Measurements from ENCODE around the gene IER2.
"Not testable (repeated sequence)": the region's sequence is repeated elsewhere in the genome, so short reads cannot be mapped to it uniquely, and the experiment has no call there.

Gene IER2

DNA sequence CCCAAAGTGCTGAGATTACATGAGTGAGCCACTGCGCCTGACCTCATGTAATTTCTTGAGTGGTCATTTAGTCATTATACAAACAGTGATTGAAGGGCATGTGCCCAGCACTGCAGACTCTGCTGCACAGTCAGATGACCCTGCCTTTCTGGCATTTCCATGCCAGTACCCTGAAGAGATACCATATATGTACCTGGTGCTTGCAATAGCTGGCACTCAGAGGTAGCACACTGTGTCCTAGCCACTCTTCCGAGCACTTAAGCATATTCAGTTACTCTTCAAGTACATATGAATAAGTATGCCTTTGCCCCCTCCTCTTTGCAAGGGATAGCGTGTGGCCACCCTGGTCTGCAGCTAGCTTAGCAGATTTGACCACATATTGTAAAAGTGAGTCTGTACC, 15.6 kb upstream of the IER2 start:
- Histone ChIP-seq H3K9me3 (ENCODE audit: insufficient read depth, low read depth, low read length) (no peaks in the 10 kb centered on the region), H3K27me3 (ENCODE audit: insufficient read depth, low read length) (no peaks in the 10 kb centered on the region), H3K4me1 (ENCODE audit: insufficient read depth, low read length) (no peaks in the 10 kb centered on the region), H3K4me3 (ENCODE audit: low read length) (no peak overlapping the region), H3K9ac (ENCODE audit: low read depth, low read length) (no peak overlapping the region), H3K27ac (ENCODE audit: low read length) (no peak overlapping the region), H3K36me3 (ENCODE audit: insufficient read depth, low read depth, low read length) (peaks cover 55% of the 10 kb centered on the region)

DNA sequence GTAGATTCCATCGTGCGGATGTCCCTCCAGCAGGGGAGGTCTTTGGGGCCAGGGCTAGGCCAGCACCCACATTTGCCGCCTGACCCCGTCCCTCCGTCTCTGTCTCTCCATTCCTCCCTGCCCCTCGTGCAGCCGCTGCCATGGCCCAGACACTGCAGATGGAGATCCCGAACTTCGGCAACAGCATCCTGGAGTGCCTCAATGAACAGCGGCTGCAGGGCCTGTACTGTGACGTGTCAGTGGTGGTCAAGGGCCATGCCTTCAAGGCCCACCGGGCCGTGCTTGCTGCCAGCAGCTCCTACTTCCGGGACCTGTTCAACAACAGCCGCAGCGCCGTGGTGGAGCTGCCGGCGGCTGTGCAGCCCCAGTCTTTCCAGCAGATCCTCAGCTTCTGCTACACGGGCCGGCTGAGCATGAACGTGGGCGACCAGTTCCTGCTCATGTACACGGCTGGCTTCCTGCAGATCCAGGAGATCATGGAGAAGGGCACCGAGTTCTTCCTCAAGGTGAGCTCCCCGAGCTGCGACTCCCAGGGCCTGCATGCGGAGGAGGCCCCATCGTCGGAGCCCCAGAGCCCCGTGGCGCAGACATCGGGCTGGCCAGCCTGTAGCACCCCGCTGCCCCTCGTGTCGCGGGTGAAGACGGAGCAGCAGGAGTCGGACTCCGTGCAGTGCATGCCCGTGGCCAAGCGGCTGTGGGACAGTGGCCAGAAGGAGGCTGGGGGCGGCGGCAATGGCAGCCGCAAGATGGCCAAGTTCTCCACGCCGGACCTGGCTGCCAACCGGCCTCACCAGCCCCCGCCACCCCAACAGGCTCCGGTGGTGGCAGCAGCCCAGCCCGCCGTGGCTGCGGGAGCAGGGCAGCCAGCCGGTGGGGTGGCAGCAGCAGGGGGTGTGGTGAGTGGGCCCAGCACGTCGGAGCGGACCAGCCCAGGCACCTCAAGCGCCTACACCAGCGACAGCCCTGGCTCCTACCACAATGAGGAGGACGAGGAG, 14.8 kb upstream of the IER2 start:
- no peak overlapping the region for H3K27ac ChIP-seq (ENCODE audit: low read length)
- no peaks in the 10 kb centered on the region for H3K4me1 ChIP-seq (ENCODE audit: insufficient read depth, low read length)
- no peak overlapping the region for H3K9ac ChIP-seq (ENCODE audit: low read depth, low read length)
- H3K9me3 ChIP-seq (ENCODE audit: insufficient read depth, low read depth, low read length): no peaks in the 10 kb centered on the region
- no peaks in the 10 kb centered on the region for H3K27me3 ChIP-seq (ENCODE audit: insufficient read depth, low read length)
- no peak overlapping the region for H3K4me3 ChIP-seq (ENCODE audit: low read length)
- H3K36me3 ChIP-seq (ENCODE audit: insufficient read depth, low read depth, low read length): peaks cover 55% of the 10 kb centered on the region

DNA sequence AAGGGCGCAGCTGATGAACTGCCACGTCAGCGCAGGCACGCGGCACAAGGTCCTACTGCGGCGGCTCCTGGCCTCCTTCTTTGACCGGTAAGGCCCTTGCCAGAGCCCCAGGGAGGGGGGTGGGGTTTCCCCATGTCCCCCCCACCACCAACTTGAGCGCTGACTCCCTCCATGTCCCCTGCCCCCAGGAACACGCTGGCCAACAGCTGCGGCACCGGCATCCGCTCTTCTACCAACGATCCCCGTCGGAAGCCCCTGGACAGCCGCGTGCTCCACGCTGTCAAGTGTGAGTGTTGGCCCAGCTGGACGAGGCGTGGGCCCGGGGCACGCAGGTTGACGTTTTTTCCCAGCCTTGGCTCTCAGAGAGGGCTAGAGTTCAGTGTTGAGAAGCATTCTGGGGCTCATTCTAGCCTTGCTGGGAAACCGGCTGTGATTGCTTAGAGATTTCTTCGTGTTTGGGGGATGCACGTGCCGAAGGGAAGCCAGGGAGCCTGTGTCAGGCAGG, 12.9 kb upstream of the IER2 start:
- peaks cover 55% of the 10 kb centered on the region for H3K36me3 ChIP-seq (ENCODE audit: insufficient read depth, low read depth, low read length)
- H3K9me3 ChIP-seq (ENCODE audit: insufficient read depth, low read depth, low read length): no peaks in the 10 kb centered on the region
- H3K27me3 ChIP-seq (ENCODE audit: insufficient read depth, low read length): no peaks in the 10 kb centered on the region
- H3K4me1 ChIP-seq (ENCODE audit: insufficient read depth, low read length): no peaks in the 10 kb centered on the region
- no peak overlapping the region for H3K4me3 ChIP-seq (ENCODE audit: low read length)
- no peak overlapping the region for H3K9ac ChIP-seq (ENCODE audit: low read depth, low read length)
- no peak overlapping the region for H3K27ac ChIP-seq (ENCODE audit: low read length)

DNA sequence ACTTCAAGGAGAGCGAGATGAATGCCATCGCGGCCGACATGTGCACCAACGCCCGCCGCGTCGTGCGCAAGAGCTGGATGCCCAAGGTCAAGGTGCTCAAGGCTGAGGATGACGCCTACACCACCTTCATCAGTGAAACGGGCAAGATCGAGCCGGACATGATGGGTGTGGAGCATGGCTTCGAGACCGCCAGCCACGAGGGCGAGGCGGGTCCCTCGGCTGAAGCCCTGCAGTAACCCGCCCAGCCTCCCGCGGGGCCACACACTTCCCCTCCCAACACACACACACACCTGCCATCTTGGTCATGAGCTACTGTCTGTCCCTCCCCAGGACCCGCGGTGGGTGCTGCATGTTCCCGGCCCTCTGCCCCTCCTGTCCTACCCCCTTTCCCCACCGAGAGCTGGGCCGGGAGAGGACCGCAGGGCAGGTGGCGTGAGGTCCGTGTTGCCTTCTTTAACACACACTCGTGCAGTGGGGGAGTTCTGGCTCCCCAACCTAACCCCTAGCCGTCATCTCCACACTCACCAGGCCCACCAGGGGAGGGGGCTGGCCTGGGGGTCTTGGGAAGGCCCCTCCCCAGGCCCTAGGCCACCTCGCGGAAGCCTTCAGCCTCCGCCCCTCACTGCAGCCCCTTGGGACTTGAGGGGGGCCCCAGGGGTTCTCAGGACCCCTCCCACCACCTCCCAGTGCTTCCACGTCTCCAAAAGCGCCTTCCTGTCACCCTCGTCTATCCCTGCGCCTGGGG, 11.9 kb upstream of the IER2 start:
- no peak overlapping the region for H3K27ac ChIP-seq (ENCODE audit: low read length)
- H3K27me3 ChIP-seq (ENCODE audit: insufficient read depth, low read length): no peaks in the 10 kb centered on the region
- H3K4me3 ChIP-seq (ENCODE audit: low read length): no peak overlapping the region
- H3K36me3 ChIP-seq (ENCODE audit: insufficient read depth, low read depth, low read length): peaks cover 54% of the 10 kb centered on the region
- no peak overlapping the region for H3K9ac ChIP-seq (ENCODE audit: low read depth, low read length)
- no peaks in the 10 kb centered on the region for H3K4me1 ChIP-seq (ENCODE audit: insufficient read depth, low read length)
- H3K9me3 ChIP-seq (ENCODE audit: insufficient read depth, low read depth, low read length): no peaks in the 10 kb centered on the region

DNA sequence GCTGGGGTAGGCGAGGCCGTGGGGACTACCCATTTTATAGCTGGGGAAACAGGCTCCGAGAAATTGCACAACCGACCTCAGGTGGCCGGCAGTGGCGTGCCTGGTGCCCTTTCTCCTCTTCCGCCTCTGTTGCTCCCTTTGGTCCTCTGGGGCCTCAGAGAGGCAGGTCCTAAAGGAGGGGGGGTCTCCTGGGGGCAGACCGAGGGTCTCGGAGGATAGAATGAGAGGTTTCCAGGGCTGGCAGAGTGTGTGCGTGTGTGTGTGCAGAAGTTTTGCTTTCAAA, 11.4 kb upstream of the IER2 start:
- peaks cover 49% of the 10 kb centered on the region for H3K36me3 ChIP-seq (ENCODE audit: insufficient read depth, low read depth, low read length)
- H3K27me3 ChIP-seq (ENCODE audit: insufficient read depth, low read length): no peaks in the 10 kb centered on the region
- no peak overlapping the region for H3K27ac ChIP-seq (ENCODE audit: low read length)
- H3K4me1 ChIP-seq (ENCODE audit: insufficient read depth, low read length): no peaks in the 10 kb centered on the region
- H3K9ac ChIP-seq (ENCODE audit: low read depth, low read length): no peak overlapping the region
- no peak overlapping the region for H3K4me3 ChIP-seq (ENCODE audit: low read length)
- H3K9me3 ChIP-seq (ENCODE audit: insufficient read depth, low read depth, low read length): no peaks in the 10 kb centered on the region

DNA sequence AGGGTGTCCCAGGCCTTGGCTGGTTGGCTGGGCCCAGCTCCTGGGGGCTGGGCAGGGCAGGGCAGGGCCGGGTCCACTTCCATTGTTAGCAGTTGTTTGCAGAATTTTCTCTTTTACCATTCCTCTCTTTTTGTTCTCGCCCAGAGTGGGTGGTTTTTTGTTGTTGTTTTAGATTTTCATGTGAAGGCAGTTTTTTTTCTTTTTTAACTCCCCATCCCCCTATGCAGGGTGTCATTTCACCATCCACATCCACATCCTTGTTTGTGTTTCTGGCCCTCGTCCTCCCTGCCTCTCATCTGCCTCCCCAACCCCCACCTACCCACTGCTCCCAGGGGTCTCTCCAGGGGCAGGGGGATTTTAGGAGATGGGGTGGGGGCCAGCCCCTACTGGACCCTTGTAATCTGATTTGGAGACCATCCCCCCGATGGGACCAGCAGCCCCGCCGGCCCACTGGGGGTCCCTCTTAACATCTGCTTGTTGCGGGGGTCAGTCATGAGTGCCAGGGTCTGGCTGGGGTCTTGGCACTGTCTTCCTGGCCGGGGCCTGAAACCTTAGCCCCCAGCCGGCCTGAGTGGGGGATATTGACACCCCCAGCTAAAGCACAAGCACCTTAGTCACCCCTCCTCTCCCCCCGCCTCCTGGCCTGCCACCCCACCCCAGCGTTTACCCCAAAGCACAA, 10.4 kb upstream of the IER2 start:
- Histone ChIP-seq H3K36me3 (ENCODE audit: insufficient read depth, low read depth, low read length) (peaks cover 51% of the 10 kb centered on the region), H3K4me3 (ENCODE audit: low read length) (no peak overlapping the region), H3K9ac (ENCODE audit: low read depth, low read length) (no peak overlapping the region), H3K9me3 (ENCODE audit: insufficient read depth, low read depth, low read length) (no peaks in the 10 kb centered on the region), H3K27ac (ENCODE audit: low read length) (no peak overlapping the region), H3K4me1 (ENCODE audit: insufficient read depth, low read length) (no peaks in the 10 kb centered on the region), H3K27me3 (ENCODE audit: insufficient read depth, low read length) (no peaks in the 10 kb centered on the region)

DNA sequence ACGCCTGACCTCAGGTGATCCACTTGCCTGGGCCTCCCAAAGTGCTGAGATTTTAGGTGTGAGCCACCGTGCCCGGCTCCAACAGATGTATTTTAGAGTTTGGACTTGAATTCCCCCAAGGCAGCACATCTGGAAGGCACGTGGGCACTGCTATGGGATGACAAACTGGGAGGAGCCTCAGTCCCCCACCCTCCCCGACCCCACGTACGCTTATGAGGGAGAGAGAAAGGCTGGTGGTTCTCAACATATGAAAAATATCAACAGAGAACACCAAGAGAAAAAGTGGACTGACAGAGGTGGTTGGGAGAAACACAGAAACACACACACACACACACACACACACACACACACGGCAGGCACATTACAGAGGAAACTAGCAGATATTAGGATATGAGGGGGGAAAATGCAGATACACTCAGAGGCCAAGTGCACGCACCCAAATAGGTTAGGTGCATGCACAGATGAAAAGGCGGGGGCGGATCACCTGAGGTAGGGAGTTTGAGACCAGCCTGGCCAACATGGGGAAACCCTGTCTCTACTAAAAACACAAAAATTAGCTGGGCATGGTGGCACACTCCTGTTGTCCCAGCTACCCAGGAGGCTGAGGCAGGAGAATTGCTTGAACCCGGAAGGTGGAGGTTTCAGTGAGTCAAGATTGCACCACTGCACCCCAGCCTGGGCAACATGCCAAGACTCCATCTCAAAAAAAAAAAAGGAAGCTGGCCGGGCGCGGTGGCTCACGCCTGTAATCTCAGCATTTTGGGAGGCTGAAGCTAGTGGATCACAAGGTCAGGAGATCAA, 3.2 kb upstream of the IER2 start:
- H3K27ac ChIP-seq (ENCODE audit: low read length): no peak overlapping the region
- H3K4me1 ChIP-seq (ENCODE audit: insufficient read depth, low read length): no peaks in the 10 kb centered on the region
- H3K9me3 ChIP-seq (ENCODE audit: insufficient read depth, low read depth, low read length): no peaks in the 10 kb centered on the region
- no peaks in the 10 kb centered on the region for H3K27me3 ChIP-seq (ENCODE audit: insufficient read depth, low read length)
- no peak overlapping the region for H3K9ac ChIP-seq (ENCODE audit: low read depth, low read length)
- no peak overlapping the region for H3K4me3 ChIP-seq (ENCODE audit: low read length)
- H3K36me3 ChIP-seq (ENCODE audit: insufficient read depth, low read depth, low read length): peaks cover 9% of the 10 kb centered on the region

DNA sequence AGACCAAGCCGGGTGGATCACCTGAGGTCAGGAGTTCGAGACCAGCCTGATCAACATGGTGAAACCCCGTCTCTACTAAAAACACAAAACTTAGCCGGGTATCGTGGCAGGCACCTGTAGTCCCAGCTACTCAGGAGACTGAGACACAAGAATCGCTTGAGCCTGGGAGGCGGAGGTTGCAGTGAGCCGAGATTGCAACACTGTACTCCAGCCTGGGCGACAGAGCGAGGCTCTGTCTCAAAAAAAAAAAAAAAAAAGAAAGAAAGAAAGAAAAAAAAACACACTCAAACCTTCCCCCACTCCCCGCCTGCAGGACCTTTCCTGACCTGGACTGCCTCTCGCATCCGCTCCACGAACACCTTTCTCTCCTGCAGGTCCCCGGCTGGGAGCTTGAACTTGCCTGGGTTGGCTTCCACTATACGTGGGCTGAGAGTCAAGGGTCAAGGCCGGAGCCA, 1.0 kb upstream of the IER2 start:
- H3K27ac ChIP-seq (ENCODE audit: low read length); H3K4me1 ChIP-seq (ENCODE audit: insufficient read depth, low read length): not testable (repeated sequence)
- H3K36me3 ChIP-seq (ENCODE audit: insufficient read depth, low read depth, low read length): peaks cover 10% of the 10 kb centered on the region

DNA sequence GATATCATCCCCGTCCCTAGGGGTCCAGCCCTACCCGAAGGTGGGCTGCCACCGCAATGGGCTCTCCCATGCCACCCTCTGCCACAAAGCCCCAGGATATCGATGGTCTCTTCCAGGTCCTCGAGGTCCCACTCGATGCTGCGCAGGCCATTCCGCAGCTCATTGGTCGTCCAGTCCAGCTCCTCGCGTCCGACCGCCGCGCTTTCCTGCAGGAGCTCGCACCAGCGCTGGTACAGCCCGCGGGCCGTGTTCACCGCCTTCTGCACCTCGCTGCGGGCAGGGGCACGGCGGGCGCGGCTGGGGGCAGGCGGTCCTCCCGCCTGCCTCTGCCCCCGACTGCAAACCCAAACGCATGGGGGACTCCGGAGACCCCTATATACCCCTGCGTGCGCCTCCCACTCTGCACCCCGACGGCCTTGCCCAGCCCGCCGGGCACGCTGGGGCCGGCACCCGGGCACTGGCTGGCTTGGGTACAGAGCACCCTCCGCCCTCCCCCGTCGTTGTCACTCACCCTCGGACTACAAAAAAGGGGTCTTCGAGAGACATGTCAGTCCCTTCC, 504 bp upstream of the IER2 start:
- Histone ChIP-seq H3K9ac (ENCODE audit: low read depth, low read length) (peak overlapping the region; percentile 97; the same call in 1 of the 2 replicates), H3K4me3 (ENCODE audit: low read length) (peak overlapping the region; percentile 98), H3K4me1 (ENCODE audit: insufficient read depth, low read length) (no peaks in the 10 kb centered on the region), H3K27ac (ENCODE audit: low read length) (no peak overlapping the region), H3K9me3 (ENCODE audit: insufficient read depth, low read depth, low read length) (no peaks in the 10 kb centered on the region), H3K36me3 (ENCODE audit: insufficient read depth, low read depth, low read length) (peaks cover 8% of the 10 kb centered on the region), H3K27me3 (ENCODE audit: insufficient read depth, low read length) (no peaks in the 10 kb centered on the region)

More for the DNA sequence above, 1.0 kb upstream of the IER2 start:
- not testable (repeated sequence) for H3K27me3 ChIP-seq (ENCODE audit: insufficient read depth, low read length); H3K9me3 ChIP-seq (ENCODE audit: insufficient read depth, low read depth, low read length)
- H3K4me3 ChIP-seq (ENCODE audit: low read length): peak overlapping the region; percentile 98
- peak overlapping the region; percentile 97; the same call in 1 of the 2 replicates for H3K9ac ChIP-seq (ENCODE audit: low read depth, low read length)

DNA sequence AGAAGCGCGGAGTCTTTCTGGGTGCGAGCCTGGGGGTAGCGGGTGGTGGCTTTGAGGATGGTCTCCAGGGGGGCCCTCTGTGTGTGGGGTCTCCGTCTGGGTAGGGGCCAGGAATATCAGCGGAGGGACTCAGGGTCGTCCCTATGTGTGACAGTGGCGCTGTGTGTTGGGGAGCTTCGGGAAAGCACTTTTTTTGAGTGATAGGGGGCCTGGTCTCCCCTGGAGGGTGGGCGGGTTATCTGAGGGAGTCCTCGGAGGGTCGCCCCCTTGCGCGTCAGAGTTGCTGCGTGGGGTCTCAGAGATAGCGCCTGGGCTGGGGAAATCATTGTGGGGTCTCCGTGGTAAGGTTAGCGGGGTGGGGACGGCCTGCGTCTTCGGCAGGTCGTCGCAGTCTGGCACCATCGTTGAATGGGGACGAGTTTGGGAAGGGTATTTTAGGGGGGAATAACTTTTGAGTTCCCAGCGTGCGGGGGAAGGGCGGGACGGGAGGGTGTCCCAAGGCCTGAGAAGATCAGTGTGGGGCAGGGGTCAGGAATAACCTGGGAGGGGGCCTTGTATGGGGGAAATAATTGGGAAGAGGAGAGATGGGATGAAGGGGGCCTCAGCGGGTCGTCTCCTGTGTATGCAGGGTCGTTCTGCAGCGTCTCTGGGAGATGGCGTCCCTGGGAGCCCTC, 857 bp downstream of the IER2 start:
- peak overlapping the region; percentile 98 for H3K4me3 ChIP-seq (ENCODE audit: low read length)
- H3K9ac ChIP-seq (ENCODE audit: low read depth, low read length): peak overlapping the region; percentile 97
- H3K27me3 ChIP-seq (ENCODE audit: insufficient read depth, low read length): no peaks in the 10 kb centered on the region
- H3K27ac ChIP-seq (ENCODE audit: low read length): peak overlapping the region; percentile 87
- no peaks in the 10 kb centered on the region for H3K9me3 ChIP-seq (ENCODE audit: insufficient read depth, low read depth, low read length)
- peaks cover under 1% of the 10 kb centered on the region; the same call in 1 of the 2 replicates for H3K4me1 ChIP-seq (ENCODE audit: insufficient read depth, low read length)
- peaks cover 7% of the 10 kb centered on the region; the same call in 1 of the 2 replicates for H3K36me3 ChIP-seq (ENCODE audit: insufficient read depth, low read depth, low read length)
